Heart left ventricle (tissue), 13 donors: Measurements from ENCODE around the gene CSNK2A2.

Experiments used
- CTCF ChIP-seq, 12 donors: fragments of 200-600 bp; sonication (generic) in 4 of 12; IDR thresholded peaks; one replicate each; pipeline versions ENCODE4 v1.5.0 to v1.8.0; 2018 to 2022; ENCODE audit warnings: antibody characterized with exemption in 12 of 12, mild to moderate bottlenecking in 5 of 12
- POLR2A ChIP-seq, 2 donors: fragments of 450-650 bp; IDR thresholded peaks; one replicate each; pipeline ENCODE4 v1.6.1; 2017; ENCODE audit warnings: antibody characterized with exemption in 2 of 2, mild to moderate bottlenecking in 2 of 2, moderate library complexity in 2 of 2
- donor health status: ischemic (EF 13 %, LVEDD 7.1; RV severe dilation, severe dysfunction).
- donor health status: DM: no; HTN: yes; CAD: no.
- donor health status: DM: no; HTN: no; CAD: no.
- donor health status: ischemic (EF 25% LVEDD 6.9; RV normal size, moderate dysfunction).
- donor health status: ischemic (EF 25% LVEDD 5.7; RV mildly dilated, moderate dysfunction).
- donor health status: ischemic (EF 35%, LVEDD 5.7; RV mildly dilated, moderate dysfunction).
- donor health status: nonischemic (EF 11% LVEDD 7.7; RV severe dilation, severe dysfunction).
- donor health status: DM: yes; HTN: yes; CAD: no.
- donor health status: PGD.
- donor health status: ischemic (EF 29% LVEDD 5.4; RV normal size, mild dysfunction).
- donor health status: nonischemic (EF 23%, LVEDD 6.1; RV moderate dilation, normal function).

GRCh38 chr16:58200004-58200797 lies 2.3 kb upstream of the CSNK2A2 start:
- TF ChIP-seq CTCF (IDR thresholded peaks at IDR 0.05), result no peak
- no peak for TF ChIP-seq POLR2A (IDR thresholded peaks at IDR 0.05)
